Measurements from ENCODE around the gene GSTT2.

Gene GSTT2

DNA sequence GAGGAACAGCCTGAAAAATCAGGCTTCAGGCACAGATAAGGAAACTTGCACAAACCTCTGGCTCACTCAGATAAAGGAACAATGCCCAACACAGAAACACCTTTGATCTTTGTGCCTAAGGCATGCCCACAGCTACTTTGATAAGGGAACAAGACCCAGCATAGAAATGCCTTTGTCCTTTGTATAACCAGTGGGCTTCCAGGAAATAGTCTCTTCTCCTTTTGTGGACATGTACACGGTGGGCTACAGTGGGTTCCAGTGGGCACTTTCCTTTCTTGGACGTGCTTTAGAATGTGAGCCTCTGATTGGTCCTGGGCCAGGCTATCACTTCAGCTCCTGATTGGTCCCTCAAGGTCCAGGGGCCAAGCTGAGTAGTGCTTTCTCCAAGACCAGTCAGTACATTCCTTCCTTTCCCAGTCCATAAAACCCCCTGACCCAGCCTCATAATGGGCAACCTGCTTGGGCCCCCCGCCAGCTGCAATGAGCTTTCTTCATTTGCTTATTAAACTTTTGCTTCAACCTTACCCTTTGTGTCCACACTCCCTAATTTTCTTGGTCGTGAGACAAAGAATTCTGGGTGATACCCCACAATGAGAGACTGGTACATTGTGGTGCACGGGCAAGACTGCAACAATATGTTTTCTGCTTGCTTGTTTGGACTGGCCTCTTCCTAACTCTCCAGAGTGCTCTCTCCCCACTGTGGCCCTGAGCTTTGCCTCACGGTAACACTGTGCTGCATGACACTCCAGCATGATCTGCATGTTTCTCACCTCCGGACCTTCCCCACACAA is 29.5 kb downstream of the GSTT2 start:
- DNase-seq = no peak

GRCh38 chr22:24010018-24010391 is 30.1 kb downstream of the GSTT2 start:
- no peak for DNase-seq

DNA sequence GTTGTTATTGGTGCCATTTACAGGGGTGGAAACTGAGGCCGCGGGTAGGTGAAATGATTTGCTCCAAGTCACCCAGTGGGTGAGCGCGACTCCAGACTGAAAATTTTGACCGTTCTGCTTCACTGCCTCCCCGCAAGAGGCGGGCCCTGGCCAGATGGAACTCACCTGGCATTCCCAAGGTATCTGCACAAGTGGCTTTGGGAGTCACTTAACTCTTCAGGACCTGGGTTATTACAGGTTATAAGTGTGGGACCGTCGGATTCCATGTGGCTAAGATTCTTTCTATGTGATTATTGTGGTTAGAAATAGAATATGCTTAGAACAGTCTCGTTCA is 31.8 kb downstream of the GSTT2 start:
- no peak for DNase-seq

DNA sequence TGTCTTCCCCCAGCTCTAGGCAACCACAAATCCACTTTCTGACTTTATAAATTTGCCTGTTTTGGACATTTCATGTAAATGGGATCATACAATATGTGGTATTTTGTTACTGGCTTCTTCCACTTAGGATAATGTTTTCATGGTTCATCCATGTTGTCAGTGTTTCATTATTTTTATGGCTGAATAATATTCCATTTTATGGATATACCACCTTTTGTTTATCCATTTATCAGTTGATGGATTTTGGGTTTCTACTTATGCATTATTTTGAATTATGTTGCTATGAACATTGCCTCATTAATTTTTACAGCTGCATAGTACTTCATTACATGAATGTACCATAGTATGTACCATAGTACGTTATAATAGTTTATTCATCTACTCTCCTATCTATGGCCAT is 36.2 kb downstream of the GSTT2 start:
- DNase-seq = no peak

DNA sequence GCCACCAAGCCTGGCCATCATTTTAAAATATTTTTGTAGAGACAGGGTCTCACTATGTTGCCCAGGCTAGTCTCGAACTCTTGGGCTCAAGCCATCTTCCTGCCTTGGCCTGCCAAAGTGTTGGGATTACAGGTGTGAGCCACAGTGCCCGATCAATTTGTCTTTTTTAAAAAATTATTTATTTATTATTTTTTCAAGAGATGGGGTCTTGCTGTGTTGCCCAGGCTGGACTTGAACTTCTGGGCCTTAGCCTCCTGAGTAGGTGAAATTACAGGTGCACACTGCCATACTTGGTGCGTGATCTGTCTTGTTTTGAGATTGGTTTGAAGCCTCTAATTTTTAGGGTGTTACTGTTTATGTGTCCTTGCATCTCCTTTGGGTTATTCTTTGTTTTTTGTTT is 41.4 kb downstream of the GSTT2 start:
- no peak for DNase-seq

GRCh38 chr22:24023204-24023789 is 43.4 kb downstream of the GSTT2 start:
- no peak for DNase-seq

DNA sequence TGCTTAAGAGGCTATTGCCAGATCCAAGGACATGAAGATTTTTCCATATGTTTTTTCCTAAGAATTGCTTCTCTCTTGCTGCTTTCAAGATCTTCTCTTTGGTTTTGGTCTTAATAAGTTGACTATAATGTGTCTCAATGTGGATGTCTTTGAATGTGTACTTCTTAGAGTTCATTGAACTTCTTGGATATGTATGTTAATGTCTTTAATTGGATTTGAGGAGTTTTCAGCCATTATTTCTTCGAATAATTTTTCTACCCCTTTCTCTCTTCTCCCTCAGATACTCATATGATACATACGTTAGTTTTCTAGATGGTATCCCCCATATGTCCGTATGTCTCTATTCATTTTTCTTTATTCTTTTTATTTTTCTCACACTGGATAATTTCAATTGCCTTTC is 44.4 kb downstream of the GSTT2 start:
- no peak for DNase-seq

- DNase-seq = no peak
These were observed 45.5 kb downstream of the GSTT2 start for GRCh38 chr22:24025475-24025874.

GRCh38 chr22:24026056-24026455 is 46.1 kb downstream of the GSTT2 start:
- DNase-seq = no peak

DNA sequence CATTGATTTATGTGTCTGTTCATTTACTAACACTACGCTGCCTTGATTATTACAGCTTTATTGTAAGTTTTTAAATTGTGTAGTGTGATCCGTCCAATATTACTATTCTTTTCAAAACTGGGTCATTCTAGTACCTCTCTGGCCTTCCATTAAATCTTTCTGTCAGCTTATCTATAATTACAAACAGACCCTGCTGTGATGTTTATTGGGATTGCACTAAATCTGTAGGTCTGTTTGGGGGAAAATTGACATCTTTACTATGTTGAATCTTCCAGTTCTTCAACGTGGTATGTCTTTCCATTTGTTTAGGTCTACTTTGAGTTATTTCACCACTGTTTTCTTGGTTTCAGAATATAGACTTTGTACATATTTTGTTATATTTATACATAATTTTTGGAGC is 46.8 kb downstream of the GSTT2 start:
- DNase-seq = no peak

DNA sequence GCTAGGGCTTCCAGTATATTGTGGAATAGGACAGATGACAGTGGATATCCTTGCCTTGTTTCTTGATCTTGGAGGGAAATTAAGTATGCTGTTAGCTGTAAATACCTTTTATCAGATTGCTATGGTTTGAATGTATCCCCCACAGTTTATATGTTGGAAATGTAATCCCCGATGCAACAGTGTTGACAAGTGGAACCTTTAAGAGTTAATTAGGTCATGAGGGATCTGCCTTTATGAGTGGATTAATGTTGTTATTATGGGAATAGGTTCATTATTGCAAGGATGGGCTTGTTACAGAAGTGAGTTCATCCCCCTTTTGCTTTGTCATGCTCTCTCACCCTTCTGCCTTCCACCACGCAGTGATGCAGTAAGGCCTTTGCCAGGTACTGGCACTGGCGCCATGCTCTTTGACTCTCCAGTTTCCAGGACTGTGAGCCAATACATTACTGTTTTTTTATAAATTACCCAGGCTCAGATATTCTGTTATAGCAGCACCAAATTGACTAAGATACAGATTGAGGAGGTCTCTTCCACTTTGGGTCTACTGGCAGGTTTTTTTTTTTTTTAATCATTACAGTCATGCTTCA is 47.5 kb downstream of the GSTT2 start:
- DNase-seq = no peak

DNA sequence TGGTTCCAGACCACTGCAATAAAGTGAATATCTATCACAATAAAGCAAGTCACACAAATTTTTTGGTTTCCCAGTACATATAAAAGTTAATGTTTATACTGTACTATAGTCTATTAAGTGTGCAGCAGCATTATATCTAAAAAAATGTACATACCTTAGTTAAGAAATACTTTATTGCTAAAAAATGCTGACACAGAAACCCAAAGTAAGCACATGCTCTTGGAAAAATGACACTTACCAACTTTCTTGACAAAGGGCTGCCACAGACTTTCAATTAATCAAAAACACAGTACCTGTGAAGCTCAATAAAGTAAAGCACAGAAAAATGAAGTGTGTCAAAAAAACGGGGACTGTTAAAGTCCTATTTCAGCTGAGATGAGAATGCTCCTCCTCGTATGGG is 48.1 kb downstream of the GSTT2 start:
- DNase-seq = no peak

GRCh38 chr22:24028533-24028932 is 48.6 kb downstream of the GSTT2 start:
- DNase-seq = no peak

DNA sequence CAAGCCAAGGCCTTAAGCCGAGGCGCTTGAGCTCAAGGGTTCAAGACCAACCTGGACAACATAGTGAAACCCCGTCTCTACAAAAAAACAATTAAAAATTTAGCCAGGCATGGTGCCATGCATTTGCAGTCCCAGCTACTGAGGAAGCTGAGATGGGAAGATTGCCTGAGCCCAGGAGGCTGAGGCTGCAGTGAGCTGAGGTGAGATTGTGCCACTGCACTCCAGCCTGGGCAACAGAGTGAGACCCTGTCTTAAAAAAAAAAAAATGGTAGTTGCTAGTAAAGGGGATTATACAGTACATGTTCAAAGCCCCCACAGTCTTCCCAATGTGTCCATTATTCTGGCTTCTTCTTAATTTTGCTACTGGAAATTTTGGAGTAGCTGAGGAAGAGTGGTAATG is 49.4 kb downstream of the GSTT2 start:
- DNase-seq = no peak

DNA sequence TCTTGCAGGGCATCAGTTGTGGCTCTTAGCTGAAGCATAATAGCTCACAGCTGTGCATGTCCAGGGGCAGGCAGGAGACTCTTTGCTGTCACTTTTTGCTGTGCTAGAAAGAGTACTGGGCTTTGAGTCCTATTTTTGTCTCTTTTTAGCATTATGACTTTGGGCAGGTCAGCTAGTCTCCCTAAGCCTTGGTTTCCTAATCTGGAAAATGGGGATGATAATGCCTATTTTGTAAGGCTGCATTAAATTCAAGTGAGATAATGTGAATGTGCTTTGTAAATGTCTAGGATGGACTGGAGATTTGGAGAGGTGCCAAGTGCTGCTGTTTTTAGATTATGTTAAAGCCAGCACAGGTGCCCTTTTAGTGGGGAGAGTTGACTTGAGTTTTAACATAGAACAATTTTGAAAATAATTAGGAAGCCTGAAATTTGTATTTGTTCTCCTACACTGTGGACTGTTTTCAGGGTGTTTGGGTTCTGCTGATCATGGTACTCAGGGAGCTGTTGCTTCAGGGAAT is 50.3 kb downstream of the GSTT2 start:
- no peak for DNase-seq

All from NCI-H510A (cell line).